SK-MEL-5 (cell line): ENCODE measurements around the gene AGAP1. TPM values are rescaled to one million over a fixed set of nuclear protein-coding genes. Genes with fewer than 3 reads are reported as not detected.

ENCODE experiments used
- DNase-seq: peaks from one replicate; pipeline ENCODE4 v3.0.0-alpha.2; 2016; ENCODE audit warnings: low read depth, low spot score
- in situ Hi-C: cut with HindIII; loops from 2 replicates; pipeline ENCODE4 v1.10.0; 2016; ENCODE audit warnings: low sequenced_read_pairs, high pct_unique_total_duplicates, low pct_unique_long_range_greater_than_20kb
- total RNA-seq: library from RNA; depleted of rRNA; stranded (reverse); fragments of >200 nt; shearing (Covaris generic); gene quantifications from 2 replicates; pipeline ENCODE4 v1.2.3, GENCODE V29; 2014

The AGAP1 gene
- total RNA-seq, 1 experiment from 2014 or later = 16.4 TPM

DNA sequence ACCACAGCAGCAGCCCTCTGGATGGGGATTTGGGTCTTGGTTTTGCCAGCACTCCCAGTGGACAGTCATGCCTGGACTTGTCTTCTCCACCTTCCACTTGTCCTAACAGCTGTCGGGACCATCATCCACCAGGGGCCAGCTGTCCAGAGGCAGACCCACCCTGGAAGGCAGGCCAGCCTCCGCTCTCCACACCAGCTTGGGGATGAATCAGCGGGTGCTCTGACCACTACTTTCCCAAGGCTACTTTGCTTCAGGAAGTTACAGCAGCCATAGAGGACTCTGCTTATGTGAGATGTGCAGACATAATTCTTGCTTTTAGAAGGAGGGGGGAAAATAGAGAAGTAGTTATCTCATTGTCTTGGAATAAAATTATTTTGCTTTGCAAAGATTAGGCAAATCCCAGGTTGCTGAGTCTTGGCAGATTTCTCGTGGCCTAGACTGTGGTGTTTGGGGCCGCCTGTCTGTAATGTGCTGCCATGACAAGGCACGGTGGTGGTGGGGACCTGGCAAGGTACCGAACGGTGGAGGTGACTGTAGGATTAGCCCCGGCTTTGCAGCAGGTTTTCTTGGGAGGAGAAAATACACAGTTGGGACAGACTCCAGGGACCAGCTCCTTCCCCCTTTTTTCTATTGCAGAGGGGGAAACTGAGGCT is 148.7 kb downstream of the AGAP1 start:
- no peak for DNase-seq
- in situ Hi-C loops = no loop called here

GRCh38 chr2:235643680-235644511 is 150.1 kb downstream of the AGAP1 start:
- in situ Hi-C loops = no loop called here
- DNase-seq = no peak

GRCh38 chr2:235647264-235647663 is 153.4 kb downstream of the AGAP1 start:
- in situ Hi-C loops = no loop called here
- DNase-seq = no peak

DNA sequence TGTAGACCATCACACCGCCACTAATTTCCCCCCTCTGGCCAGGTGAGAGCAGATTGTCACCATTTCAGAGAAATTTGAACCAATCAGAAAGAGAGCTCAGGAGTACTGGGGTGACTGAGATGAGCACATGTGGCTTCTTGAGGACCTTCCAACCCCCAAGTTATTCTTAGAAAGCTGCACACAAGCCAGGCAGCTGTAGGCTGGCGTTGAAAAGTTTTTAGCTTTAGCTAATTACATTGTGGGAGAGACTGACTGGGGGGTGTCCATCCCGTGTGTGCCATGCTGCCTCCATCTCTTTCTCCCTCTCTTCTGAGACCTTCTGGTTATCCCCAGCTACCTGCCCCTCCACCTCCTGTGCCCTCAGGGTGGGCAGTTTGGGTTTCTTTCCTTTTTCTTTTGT is 154.0 kb downstream of the AGAP1 start:
- in situ Hi-C loops = no loop called here
- no peak for DNase-seq

- DNase-seq = no peak
- in situ Hi-C loops = no loop called here
Measured at GRCh38 chr2:235649418-235649817, 155.6 kb downstream of the AGAP1 start.

DNA sequence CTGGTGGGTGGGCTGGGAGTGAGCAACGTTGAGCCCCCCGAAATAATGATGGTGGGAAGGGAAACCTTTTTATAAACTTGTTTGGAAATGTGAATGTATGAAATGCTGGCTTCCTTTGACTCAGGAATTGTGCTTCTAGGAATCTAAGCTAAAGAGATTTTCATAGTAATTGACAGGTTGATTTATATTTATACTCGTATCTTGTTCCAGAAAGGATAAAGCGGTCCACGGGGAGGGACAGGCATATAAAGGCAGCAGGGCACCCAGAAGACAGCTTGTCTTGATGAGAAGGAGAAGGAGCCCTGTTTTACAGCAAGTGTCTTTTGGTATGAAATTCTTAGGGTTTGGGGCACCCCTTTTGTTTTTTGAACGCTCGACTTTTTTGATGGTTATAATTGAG is 157.8 kb downstream of the AGAP1 start:
- in situ Hi-C loops = no loop called here

DNA sequence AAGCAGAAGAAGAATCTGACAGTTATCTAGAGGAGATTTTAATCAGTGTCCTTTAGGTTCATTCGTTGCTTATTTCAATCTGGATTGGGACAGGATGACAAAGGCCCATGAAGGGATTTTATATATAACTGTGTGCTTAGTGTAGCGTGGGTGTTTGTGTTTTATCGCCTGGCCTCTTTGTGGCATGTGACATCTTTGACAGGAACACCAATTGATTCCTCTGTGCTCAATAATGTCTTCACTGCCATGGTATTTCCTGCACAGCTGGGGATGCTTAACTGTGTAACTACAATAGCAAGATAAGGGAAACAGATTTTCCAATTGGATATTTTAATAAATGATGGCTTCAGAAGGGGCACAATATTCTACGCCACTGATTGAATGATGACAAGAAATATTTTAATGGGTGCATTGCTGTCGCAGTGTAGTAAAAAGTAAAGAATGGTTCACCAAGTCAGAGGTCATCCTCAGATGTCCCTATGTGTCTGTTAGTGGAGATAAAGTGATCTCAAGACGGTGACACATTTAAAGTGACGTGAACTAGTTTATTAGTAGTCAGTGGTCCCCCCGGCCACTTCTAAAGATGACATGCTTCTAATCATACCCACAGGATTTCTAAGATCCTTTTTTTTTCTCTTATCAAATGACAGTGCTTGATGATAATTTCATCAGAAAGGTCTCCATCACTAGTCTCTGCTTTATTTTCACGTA is 160.4 kb downstream of the AGAP1 start:
- in situ Hi-C loops = no loop called here
- no peak for DNase-seq

More for the DNA sequence above, 157.8 kb downstream of the AGAP1 start:
- DNase-seq = no peak

DNA sequence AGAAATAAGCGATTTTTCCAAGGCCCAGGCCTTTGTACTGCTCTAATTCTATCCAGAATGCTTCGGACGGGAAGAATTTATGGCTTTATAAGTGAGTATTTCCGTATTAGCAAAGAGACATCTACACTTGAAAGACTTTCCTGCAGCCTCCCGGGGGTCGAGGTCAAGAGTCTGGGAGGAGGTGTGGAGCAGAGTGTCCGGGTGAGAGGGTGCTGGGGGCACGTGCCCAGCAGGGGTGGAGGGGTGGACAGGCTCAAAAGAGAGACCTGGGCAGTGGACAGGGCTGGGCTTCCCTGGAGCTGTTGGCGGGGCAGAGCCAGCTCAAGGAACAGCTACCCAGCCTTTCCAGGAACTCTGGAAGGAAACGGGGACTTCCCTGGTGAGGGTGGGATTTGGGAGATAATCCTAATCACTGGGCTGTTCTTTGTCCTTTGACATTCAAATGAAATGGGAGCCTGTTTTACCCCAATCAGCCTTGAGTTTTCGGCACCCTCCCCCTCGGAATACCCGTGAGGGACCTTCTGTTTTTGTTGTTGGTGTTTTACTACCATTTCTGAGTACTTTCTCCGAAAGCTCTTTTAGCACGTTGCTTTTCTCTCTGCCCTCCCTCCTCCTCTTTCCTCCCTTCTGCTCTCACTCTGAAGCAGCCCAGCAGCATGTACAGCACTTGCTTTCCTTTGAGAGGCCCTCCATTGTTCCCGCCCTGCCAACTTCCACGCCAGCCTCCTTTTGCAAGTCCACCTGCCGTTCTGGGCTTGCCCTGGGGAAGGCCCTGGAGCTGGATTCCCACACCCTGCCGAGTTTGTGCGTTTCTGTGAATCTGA is 164.7 kb downstream of the AGAP1 start:
- in situ Hi-C loops = no loop called here
- DNase-seq = no peak

- no peak for DNase-seq
Measured at GRCh38 chr2:235659767-235660322, 166.0 kb downstream of the AGAP1 start.

GRCh38 chr2:235660484-235661082 is 166.7 kb downstream of the AGAP1 start:
- no peak for DNase-seq
- in situ Hi-C loops = no loop called here

More at GRCh38 chr2:235659767-235660322, 166.0 kb downstream of the AGAP1 start:
- in situ Hi-C loops = no loop called here

DNA sequence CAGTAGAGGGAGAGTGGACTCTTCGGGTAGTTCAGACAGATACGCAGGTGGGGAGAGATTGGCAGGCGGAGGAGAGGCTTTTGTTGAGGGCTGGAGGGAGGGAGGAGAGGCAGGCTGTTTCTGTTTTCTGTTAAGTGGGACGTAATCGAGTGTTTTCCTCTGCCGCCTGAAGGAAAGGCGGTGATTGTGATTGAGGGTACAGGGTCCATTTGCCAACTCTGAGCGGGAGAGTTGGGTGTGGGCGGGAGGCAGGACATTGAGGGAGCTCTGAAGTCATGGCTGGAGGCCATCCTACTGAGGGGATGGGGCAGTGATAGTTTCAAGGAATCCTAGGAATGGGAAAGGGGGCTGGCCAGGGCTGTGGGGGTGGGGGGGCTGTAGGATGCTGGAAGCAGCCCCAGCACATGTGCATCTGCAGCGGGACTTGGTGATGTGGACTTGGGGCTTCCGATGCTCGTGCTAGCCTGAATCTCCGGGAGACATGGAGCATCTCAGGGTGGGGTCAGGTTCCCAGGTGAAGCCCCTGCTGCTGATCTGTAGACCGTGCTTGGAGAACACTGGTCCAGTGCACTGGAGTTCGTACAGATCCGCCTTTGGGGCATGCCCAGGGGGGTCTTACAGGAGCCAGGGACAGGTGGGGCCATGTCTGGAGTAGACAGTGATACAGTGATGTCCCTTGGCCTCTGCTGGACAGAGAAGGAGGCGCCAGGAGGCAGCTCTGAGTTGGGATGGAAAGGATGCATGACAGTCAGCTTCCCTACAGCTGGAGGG is 167.5 kb downstream of the AGAP1 start:
- in situ Hi-C loops = no loop called here

GRCh38 chr2:235661952-235662351 is 168.1 kb downstream of the AGAP1 start:
- DNase-seq = no peak
- in situ Hi-C loops = no loop called here

More for the DNA sequence above, 167.5 kb downstream of the AGAP1 start:
- DNase-seq = no peak

DNA sequence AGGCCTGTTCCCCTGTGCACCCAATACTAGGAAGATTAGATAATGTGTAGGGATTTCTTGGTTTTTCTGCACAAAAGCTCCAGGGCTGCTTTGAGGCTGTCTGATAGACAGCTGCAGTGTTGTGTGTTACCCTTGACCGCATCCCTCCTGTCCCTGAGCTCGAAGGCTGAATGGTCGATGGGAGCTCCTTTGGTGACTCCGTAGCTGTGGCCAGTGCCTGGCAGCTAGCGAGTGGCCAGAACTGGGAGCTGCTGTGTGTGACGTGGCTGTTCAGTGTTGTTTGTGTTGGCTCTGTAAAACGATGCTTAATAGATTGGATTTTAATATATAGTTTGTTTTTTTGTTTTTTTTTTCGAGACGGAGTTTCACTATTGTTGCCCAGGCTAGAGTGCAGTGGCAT is 170.0 kb downstream of the AGAP1 start:
- in situ Hi-C loops = no loop called here
- DNase-seq = no peak

- in situ Hi-C loops = no loop called here
- DNase-seq = no peak
Measured at GRCh38 chr2:235665661-235666212, 171.9 kb downstream of the AGAP1 start.

DNA sequence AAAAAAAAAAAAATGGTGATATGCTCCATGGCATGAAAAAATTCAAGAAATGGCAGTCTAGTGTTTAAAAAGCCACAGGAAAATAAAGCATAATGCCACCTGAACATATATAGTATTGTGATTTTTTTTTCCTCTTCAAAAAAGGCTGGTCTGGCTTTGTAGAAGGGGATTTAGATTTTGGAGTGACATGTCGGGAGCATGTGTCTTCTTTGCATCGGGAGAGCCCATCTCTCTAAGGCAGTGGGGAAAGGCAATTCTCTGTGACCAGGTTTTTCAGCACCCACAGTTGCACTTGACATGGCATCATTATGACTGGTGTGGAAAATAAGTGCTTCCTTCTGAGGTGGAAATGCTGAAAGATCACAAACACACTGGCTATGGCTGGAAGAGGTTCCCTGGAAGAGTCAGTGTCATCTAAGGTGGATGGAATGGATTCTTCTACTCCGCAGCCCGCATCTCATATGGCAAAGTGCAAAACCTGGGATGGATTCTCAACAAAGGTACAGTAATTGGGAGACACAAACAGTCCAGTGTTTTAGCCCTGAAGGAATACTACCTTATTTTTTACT is 172.5 kb downstream of the AGAP1 start:
- DNase-seq = peak; percentile 86
- in situ Hi-C loops = no loop called here

DNA sequence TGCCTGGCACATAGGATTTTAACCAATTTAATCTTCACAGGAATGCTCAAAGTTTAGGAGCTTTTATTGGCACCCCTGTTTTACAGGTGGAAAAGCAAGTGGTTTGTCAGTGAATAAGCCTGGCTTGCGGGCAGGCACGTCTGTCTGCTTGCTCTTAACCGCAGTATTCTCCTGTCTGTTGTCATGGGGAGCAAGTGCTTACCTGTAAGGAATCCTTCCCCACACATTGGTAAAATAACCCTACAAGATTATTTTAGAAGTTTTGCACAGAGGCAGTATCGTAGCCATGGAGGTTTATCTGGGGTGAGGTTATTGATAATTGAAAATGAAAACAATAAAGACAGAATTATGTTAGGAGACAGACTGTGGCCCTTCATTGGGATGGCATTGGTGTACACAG is 174.9 kb downstream of the AGAP1 start:
- in situ Hi-C loops = no loop called here
- DNase-seq = no peak
